Ramos (cell line): ENCODE results near the gene CAPN9.
"Not testable (repeated sequence)": the region's sequence is repeated elsewhere in the genome, so short reads cannot be mapped to it uniquely, and the experiment has no call there.

Experiments used
- in situ Hi-C: fragments of 300-500 bp; cut with MboI; formaldehyde crosslinking; loops from one replicate; pipeline ENCODE4 v1.14.3; 2022; ENCODE audit warnings: low sequenced_read_pairs; ENCODE audit not compliant: unreplicated experiment

The CAPN9 gene

GRCh38 chr1:230747127-230747730 lies at the start of gene CAPN9:
Gene CAPN9 (plus strand): TSS chr1:230747388. CDS start chr1:230747497, 109 bp downstream.
- in situ Hi-C loops = no loop called here

GRCh38 chr1:230698130-230698529 lies 49.1 kb upstream of the CAPN9 start:
- in situ Hi-C loops = no loop called here

- in situ Hi-C loops = not testable (repeated sequence)
Observed at GRCh38 chr1:230698964-230699363, 48.2 kb upstream of the CAPN9 start.

- in situ Hi-C loops = no loop called here
Observed at GRCh38 chr1:230699716-230700115, 47.5 kb upstream of the CAPN9 start.

- in situ Hi-C loops = no loop called here
Observed at GRCh38 chr1:230700132-230700531, 47.1 kb upstream of the CAPN9 start.

- in situ Hi-C loops = no loop called here
Observed at GRCh38 chr1:230701434-230701833, 45.8 kb upstream of the CAPN9 start.

DNA sequence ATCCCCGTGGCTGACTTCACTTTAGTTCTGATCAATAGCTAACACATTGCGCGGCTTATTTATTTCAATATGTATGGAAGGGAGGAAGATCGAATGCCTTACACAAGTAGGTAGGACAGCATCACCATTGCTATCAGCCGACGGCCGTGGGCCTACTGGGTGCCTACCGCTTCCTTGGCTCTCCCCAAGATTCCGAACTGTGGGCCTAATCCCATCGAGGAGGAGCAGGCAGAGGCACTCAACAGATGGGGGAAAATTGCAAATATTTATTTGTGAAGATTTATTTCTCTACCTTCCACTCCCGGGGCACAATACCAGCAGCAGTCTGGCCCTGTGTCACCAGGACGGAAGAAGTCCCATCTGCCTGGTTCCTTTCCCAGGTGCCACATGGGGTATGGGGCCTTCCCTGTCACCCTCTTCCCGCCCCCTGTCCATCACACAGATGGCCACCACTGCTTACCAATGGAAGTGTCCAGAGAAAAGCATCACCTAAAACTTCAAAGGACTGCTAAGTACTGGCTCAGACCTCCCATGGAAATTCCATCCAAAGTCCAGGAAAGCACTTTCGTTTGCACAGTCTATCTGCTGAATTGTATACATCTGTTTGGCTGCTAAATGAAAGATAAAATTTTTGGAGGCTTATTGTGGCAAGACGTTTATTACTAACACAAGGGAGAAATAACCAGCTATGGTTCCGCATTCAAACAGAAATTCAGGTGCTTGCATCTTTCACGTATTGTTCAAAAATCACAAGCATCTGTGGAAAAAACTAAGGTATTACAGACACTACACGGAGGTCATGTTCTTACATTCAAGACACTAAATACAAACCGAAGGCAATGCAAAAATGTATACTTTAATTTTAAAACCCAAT lies 45.1 kb upstream of the CAPN9 start:
- in situ Hi-C loops = no loop called here

GRCh38 chr1:230702934-230703678 lies 44.1 kb upstream of the CAPN9 start:
- in situ Hi-C loops = no loop called here

- in situ Hi-C loops = no loop called here
Observed at GRCh38 chr1:230703679-230704385, 43.4 kb upstream of the CAPN9 start.

DNA sequence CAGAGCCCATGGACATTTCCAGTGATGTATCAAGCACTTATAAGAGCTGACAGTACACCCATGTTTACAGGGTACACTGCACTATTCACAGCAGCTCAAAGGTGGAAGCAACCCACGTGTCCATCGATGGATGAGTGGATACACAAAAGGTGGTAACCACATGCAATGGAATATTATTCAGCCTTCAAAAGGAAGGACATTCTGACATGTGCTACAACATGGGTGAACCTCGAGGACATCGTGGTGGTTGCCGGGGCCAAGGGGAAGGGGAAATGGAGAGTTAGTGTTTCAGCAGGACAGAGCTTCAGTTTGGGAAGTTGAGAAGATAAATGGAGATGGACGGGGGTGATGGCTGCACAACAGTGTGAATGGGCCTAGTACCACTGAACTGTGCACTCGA lies 42.4 kb upstream of the CAPN9 start:
- in situ Hi-C loops = no loop called here

- in situ Hi-C loops = no loop called here
Observed at GRCh38 chr1:230705289-230706019, 41.7 kb upstream of the CAPN9 start.

DNA sequence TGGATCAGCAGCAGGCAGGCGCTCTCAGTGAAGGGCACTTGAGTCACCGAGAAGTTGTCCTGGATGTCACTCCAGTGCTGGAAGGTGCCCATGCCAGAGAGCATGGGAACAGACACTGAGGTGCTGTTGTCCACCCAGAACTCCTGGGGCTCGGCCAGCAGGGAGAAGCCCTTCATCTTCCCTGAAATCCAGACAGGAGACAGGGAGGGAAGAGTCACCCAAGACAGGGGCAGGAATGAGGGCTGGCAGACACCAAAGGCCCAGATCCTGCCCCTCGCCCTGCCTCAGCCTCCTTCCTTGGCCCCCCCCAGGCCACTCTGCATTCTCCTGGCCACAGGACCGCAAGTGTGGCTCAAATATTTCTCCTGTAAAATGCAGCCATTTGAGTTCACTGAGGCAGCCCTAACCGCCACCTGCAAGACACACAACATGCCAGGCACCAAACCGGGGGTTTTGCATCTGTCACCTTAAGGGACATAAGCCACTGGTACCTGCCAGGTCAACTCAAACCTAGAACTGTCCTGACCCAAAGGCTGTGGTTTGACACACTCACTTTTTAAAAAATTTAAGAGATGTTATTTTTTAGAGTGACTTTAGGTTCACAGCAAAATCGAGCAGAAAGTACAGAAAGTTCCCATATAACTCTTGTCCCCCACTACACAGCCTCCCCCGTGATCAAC lies 41.0 kb upstream of the CAPN9 start:
- in situ Hi-C loops = no loop called here

DNA sequence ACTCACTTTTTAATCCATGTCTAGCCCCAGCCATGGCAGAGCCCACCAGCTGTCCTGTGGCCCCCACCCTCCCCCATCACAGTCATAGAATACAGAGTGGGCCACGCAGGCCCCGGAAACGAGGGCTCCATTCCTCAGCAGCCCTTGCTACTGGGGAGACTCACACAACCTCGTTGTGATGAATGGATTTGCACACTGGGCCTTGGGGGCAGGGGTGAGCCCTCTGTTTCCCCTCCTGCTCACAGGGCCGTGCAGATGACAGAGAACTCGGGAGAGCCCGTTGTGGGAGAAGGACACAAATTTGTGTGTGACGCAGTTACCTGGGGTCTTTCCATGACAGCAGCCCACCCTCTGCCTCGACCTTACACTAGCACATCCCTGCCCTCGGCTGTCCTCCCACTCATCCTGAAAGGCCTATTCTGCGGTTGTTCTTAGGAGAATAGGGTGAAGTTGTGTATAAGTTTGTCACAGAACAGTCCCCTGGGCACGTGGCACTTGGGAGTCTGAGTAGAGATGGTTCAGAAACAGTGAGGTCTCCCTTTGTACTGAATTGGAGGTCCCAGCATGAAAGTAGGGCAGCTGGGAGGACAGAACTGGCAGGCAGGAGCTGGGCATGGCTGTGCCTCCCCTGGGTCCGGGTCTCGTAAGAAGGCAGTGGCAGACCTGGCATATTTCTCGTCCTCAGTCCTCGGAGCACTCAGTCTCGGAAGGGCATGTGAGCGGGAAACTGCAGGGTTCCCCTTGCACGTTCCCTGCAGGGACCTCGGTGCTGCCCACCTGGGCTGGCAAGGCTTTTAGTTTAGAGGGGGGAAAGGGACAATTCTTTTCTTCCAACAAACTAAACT lies 40.1 kb upstream of the CAPN9 start:
- in situ Hi-C loops = no loop called here

DNA sequence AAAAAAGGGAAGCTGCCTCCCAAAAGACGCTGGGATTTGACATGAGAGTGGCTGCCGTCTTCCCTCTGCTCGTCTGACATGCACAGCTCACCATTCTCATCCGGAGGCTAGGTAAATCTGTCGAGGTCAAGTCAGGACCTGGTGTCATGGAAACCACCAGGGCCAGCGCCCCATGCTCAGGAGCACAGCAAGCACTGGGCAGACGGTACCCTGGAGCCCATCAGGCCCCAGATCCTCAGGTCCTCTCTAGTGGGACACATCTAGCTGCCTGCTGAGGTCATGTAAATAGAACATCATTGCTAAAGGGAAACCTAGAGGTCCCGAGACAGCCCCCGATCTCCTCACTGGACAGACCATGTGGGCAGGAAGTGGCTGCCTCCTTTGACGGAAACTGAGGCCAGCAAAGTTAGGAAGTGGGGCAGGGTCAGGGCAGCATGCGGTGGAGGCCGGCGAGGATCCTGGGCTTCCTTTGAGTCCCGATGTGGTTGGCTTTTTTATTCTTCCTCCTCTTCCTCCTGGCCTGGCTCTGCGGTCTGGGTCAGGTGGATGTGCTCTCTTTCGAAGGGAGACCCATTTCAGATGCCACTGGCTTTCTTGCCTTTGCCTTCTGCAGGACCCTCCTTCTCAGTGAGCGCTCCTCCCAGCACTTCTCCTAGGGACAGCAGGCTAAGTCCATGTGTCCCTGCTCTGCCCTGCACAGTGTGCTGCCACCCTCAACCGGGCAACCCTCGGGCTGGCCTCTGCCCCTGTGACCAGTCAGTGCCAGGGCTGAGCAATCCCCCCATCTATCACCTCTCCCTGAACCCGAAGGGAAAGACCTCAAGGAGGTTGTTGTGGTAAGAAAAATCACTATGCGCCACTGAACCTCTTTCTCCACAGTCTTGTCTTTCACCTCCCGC lies 39.2 kb upstream of the CAPN9 start:
- in situ Hi-C loops = no loop called here

- in situ Hi-C loops = no loop called here
Observed at GRCh38 chr1:230708631-230709580, 38.3 kb upstream of the CAPN9 start.
